CD4-positive, alpha-beta T cell treated with Interleukin-6 at 100 ng/mL for 8 hours (primary cell): Measurements from ENCODE around the gene CYB5A.
"Not testable (repeated sequence)": the region's sequence is repeated elsewhere in the genome, so short reads cannot be mapped to it uniquely, and the experiment has no call there.

Experiments
- DNase-seq: peaks from one replicate; pipeline ENCODE4 v3.0.0-alpha.2; 2020; ENCODE audit warnings: mixed read lengths, low spot score

Gene CYB5A

GRCh38 chr18:74294526-74294925 lies 2.8 kb upstream of the CYB5A start:
- DNase-seq = no peak

GRCh38 chr18:74292982-74293381 lies 1.2 kb upstream of the CYB5A start:
- not testable (repeated sequence) for DNase-seq

- no peak for DNase-seq
These were observed 737 bp upstream of the CYB5A start for GRCh38 chr18:74292541-74292858.

GRCh38 chr18:74291472-74291770 lies 342 bp downstream of the CYB5A start:
- no peak for DNase-seq

- peak; percentile 5 for DNase-seq
These were observed 830 bp downstream of the CYB5A start for GRCh38 chr18:74290794-74291471.

- DNase-seq = no peak
These were observed 1.7 kb downstream of the CYB5A start for GRCh38 chr18:74290021-74290420.

GRCh38 chr18:74289137-74289536 lies 2.6 kb downstream of the CYB5A start:
- DNase-seq = no peak

GRCh38 chr18:74288730-74289129 lies 3.0 kb downstream of the CYB5A start:
- DNase-seq = no peak

GRCh38 chr18:74288041-74288440 lies 3.7 kb downstream of the CYB5A start:
- no peak for DNase-seq

GRCh38 chr18:74286856-74287255 lies 4.9 kb downstream of the CYB5A start:
- no peak for DNase-seq

DNA sequence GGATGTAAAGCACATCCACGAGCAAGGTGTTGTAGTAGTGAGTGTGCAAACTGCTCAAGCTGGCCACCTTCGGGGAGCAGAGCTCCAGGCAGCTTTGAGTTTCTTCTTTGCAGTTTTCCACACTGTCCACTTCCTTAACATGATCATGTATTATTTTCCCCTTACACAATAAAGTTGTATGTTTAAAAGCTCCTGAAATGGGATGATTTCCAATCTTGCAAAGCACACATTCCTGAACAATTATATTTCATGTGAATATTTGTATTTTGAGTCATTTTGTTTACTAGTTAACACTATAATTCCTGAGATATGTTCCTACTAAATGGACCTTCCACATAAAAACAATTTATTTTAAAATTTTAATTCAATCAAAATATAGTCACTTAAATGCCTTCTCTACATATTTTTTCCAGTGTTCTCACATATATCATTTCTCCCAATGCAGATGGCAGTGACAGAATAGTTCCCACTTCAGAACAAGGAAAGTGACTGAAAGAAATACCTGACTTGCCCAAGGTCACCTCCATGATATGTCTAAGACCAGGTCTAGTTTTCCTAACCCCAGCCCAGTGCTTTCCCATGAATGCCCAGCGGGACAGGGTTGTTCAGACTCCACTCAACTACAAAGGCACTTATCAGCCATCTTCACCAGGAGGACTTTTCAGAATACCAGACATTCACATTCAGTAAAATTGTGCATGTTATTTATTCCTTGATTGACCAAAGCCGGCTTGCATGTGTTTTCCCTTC lies 5.5 kb downstream of the CYB5A start:
- DNase-seq = no peak

GRCh38 chr18:74285583-74285982 lies 6.2 kb downstream of the CYB5A start:
- DNase-seq = not testable (repeated sequence)

GRCh38 chr18:74284980-74285355 lies 6.8 kb downstream of the CYB5A start:
- no peak for DNase-seq

DNA sequence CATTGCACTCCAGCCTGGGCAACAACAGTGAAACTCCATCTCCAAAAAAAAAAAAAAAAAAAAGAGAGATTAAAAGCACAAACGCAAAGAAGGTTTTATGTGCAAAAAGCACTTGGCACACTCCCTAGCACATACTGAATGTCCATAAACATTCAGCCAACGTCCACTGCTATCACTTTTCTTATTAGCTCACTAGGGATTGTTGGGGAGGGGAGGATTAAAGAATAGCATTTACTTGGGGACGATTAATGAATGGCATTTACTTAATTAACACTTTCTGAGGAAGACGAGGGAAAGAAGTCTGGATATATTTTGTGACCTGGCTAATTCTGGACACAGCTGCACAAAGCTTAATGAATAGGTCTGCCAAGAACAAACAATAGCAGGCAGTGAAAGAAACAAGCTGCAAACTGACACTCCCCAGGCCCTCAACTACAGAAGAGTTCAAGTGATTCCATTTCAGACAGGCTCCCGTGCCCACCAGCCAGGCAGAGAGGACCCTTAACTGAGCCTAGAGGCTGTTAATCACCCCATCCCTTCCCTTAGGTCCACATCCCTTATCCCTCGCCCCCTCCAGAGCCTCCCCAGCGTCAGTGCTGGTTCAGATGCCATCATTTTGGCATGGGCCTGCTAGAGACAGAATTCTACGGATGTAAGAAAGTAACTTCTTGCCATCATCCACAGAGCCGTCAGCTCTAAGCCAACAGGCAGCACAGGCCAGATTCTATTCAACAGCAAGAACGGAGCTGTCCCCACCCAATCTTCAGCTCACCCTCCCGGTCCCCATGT lies 7.4 kb downstream of the CYB5A start:
- DNase-seq = no peak

- DNase-seq = no peak
These were observed 8.1 kb downstream of the CYB5A start for GRCh38 chr18:74283646-74284045.

GRCh38 chr18:74282755-74283554 lies 8.8 kb downstream of the CYB5A start:
- DNase-seq = peak; percentile 16

GRCh38 chr18:74281980-74282754 lies 9.6 kb downstream of the CYB5A start:
- DNase-seq = no peak

GRCh38 chr18:74281011-74281979 lies 10.5 kb downstream of the CYB5A start:
- no peak for DNase-seq

- DNase-seq = no peak
These were observed 12.8 kb downstream of the CYB5A start for GRCh38 chr18:74278983-74279382.

DNA sequence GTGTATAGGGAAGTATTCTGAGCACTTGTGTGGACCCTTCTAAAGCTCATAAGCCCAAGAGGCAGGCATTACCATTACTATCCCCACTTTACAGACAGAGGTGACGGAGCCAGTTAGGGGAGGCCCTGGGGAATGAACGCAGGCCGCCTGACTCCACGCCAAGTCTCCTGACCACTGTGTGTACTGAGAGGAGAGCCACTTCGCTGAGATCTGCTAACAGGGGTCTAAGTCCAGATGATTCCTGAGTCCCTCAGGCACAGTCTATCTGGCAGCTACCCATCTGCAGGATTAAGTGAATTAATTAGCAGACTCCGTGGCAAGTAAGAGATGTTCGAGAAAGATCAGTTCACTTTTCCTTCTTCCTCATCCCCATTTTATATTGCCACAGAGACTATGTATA lies 13.7 kb downstream of the CYB5A start:
- DNase-seq = no peak
